ENCODE data around the gene CLIC4. TPM values are rescaled to one million over a fixed set of nuclear protein-coding genes. Genes with fewer than 3 reads are reported as not detected.

CLIC4 gene
- total RNA-seq, 1 donor from 2014 or later: 99.2 TPM

DNA sequence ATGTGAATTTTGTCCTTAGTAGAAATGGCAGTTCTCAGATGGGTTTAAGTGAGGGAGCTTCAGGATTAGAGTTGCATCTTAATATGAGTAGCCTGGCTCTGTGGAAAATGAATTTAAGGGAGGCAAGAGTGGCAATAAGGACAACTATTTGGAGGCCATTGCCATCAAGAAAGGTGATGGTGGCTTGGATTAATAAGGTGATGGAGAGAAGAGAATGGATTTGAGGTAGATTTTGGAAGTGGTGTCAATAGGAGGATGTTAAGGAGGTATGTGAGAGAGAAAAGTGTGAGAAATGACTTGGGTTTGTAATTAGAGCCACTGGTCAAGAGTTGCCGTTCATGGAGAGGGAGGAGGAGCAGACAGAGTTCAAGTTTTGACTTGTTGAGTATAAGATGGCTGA is 16.3 kb downstream of the CLIC4 start:
- Histone ChIP-seq H3K9ac (ENCODE audit: low read depth in 1 of 3, low read length in 3 of 3) (no peak overlapping the region), H3K27ac (ENCODE audit: low read depth, low read length) (no peak overlapping the region), H3K27me3 (ENCODE audit: control insufficient read depth in 3 of 3, insufficient read depth in 3 of 3, low read length in 3 of 3) (no peaks in the 10 kb centered on the region), H3K36me3 (ENCODE audit: control insufficient read depth in 3 of 3, insufficient read depth in 3 of 3, low read length in 3 of 3) (no peaks in the 10 kb centered on the region), H3K4me1 (ENCODE audit: control insufficient read depth in 3 of 3, insufficient read depth in 3 of 3, low read length in 3 of 3) (peaks cover 0 to 2% (median 0%) of the 10 kb centered on the region in 3 donors), H3K9me3 (ENCODE audit: control insufficient read depth in 3 of 3, low read length in 3 of 3) (no peaks in the 10 kb centered on the region), H3K4me3 (ENCODE audit: low read length in 3 of 3) (no peak overlapping the region)

DNA sequence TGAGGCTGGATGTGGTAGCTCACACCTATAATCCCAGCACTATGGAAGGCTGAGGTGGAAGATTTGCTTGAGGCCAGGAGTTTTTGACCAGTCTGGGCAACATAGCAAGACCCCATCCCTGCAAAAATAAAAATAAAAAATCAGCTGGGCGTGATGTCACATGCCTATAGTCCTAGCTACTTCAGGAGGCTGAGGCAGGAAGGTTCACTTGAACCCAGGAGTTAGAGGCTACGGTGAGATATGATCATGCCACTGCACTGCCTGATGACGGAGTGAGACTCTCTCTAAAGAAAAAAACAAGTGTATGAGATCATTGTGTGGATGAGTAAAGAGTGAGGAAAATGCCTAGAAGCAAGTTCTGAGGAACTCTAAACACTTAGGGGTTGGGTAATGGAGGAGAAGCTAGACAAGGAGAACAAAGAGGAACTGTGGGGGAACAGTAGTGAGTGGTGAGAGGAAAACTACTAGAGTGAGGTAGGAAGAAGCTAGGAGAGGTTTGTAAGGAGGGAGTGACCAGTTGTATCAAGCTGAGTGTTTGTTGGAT is 17.0 kb downstream of the CLIC4 start:
- H3K9me3 ChIP-seq (ENCODE audit: control insufficient read depth in 3 of 3, low read length in 3 of 3): no peaks in the 10 kb centered on the region
- peak overlapping the region; percentile 18 for H3K27ac ChIP-seq (ENCODE audit: low read depth, low read length)
- no peak overlapping the region for H3K9ac ChIP-seq (ENCODE audit: low read depth in 1 of 3, low read length in 3 of 3)
- H3K4me3 ChIP-seq (ENCODE audit: low read length in 3 of 3): no peak overlapping the region
- H3K27me3 ChIP-seq (ENCODE audit: control insufficient read depth in 3 of 3, insufficient read depth in 3 of 3, low read length in 3 of 3): no peaks in the 10 kb centered on the region
- H3K4me1 ChIP-seq (ENCODE audit: control insufficient read depth in 3 of 3, insufficient read depth in 3 of 3, low read length in 3 of 3): peaks cover 0 to 2% (median 0%) of the 10 kb centered on the region in 3 donors
- no peaks in the 10 kb centered on the region for H3K36me3 ChIP-seq (ENCODE audit: control insufficient read depth in 3 of 3, insufficient read depth in 3 of 3, low read length in 3 of 3)

DNA sequence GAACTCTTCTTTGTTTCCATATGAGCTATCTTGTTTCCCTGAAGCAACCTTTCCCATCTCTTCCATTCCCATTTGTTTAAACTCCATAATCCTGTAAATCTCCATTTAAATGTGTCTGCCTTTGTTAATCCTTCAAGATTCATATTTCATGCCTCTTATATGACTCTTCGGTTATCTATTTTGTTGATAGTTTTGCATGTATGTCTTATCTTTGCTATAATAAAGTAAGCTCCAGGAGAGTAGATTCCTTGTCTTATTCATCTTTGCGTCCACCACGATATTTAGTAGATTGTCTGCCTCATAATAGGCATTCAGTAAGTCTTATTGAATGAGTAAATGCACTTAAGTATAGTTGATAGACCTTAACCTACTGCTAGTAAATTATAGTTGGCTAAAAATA is 18.4 kb downstream of the CLIC4 start:
- Histone ChIP-seq H3K36me3 (ENCODE audit: control insufficient read depth in 3 of 3, insufficient read depth in 3 of 3, low read length in 3 of 3) (no peaks in the 10 kb centered on the region), H3K4me3 (ENCODE audit: low read length in 3 of 3) (no peak overlapping the region), H3K27ac (ENCODE audit: low read depth, low read length) (no peak overlapping the region), H3K4me1 (ENCODE audit: control insufficient read depth in 3 of 3, insufficient read depth in 3 of 3, low read length in 3 of 3) (peaks cover 0 to 2% (median 0%) of the 10 kb centered on the region in 3 donors), H3K9me3 (ENCODE audit: control insufficient read depth in 3 of 3, low read length in 3 of 3) (no peaks in the 10 kb centered on the region), H3K9ac (ENCODE audit: low read depth in 1 of 3, low read length in 3 of 3) (no peak overlapping the region), H3K27me3 (ENCODE audit: control insufficient read depth in 3 of 3, insufficient read depth in 3 of 3, low read length in 3 of 3) (no peaks in the 10 kb centered on the region)

DNA sequence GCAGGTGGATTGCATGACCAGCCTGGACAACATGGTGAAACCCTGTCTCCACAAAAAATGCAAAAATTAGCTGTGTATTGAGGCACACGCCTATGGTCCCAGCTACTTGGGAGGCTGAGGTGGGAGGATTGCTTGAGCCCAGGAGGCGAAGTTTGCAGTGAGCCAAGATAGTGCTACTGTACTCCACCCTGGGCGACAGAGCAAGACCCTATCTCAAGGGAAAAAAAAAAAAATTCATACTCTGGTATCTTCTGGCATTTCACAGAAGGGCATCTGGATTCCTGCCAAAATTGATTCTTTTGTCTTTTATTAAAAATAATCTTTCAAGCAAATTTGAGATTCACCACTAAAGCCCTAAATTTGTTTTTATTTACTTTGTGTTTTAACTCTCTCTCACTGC is 19.2 kb downstream of the CLIC4 start:
- H3K9ac ChIP-seq (ENCODE audit: low read depth in 1 of 3, low read length in 3 of 3): no peak overlapping the region

DNA sequence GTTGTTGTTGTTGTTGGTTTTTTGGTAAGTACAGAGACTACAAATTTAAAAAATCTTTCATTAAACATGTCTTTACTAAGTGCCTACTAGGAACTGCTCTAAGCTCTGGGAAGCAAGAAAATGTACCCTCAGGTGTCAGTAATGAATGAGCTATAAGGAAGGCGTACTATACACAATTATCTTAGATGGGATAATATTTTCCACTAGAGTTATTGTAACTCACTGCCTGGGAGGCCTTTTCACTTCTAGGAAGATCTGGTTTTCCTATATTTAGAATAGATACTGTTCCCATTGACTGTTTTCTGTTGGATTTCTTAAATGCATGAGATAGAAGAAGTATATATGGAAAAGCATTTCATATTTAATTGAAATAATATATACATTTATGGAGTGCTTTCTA is 19.6 kb downstream of the CLIC4 start:
- Histone ChIP-seq H3K4me3 (ENCODE audit: low read length in 3 of 3) (no peak overlapping the region), H3K27me3 (ENCODE audit: control insufficient read depth in 3 of 3, insufficient read depth in 3 of 3, low read length in 3 of 3) (no peaks in the 10 kb centered on the region), H3K36me3 (ENCODE audit: control insufficient read depth in 3 of 3, insufficient read depth in 3 of 3, low read length in 3 of 3) (no peaks in the 10 kb centered on the region), H3K9me3 (ENCODE audit: control insufficient read depth in 3 of 3, low read length in 3 of 3) (no peaks in the 10 kb centered on the region), H3K27ac (ENCODE audit: low read depth, low read length) (no peak overlapping the region), H3K9ac (ENCODE audit: low read depth in 1 of 3, low read length in 3 of 3) (no peak overlapping the region), H3K4me1 (ENCODE audit: control insufficient read depth in 3 of 3, insufficient read depth in 3 of 3, low read length in 3 of 3) (peaks cover 0 to 10% (median 2%) of the 10 kb centered on the region in 3 donors)

More for the DNA sequence above, 19.2 kb downstream of the CLIC4 start:
- Histone ChIP-seq H3K4me1 (ENCODE audit: control insufficient read depth in 3 of 3, insufficient read depth in 3 of 3, low read length in 3 of 3) (peaks cover 0 to 6% (median 2%) of the 10 kb centered on the region in 3 donors), H3K9me3 (ENCODE audit: control insufficient read depth in 3 of 3, low read length in 3 of 3) (no peaks in the 10 kb centered on the region), H3K4me3 (ENCODE audit: low read length in 3 of 3) (no peak overlapping the region), H3K27me3 (ENCODE audit: control insufficient read depth in 3 of 3, insufficient read depth in 3 of 3, low read length in 3 of 3) (no peaks in the 10 kb centered on the region), H3K27ac (ENCODE audit: low read depth, low read length) (no peak overlapping the region), H3K36me3 (ENCODE audit: control insufficient read depth in 3 of 3, insufficient read depth in 3 of 3, low read length in 3 of 3) (no peaks in the 10 kb centered on the region)

DNA sequence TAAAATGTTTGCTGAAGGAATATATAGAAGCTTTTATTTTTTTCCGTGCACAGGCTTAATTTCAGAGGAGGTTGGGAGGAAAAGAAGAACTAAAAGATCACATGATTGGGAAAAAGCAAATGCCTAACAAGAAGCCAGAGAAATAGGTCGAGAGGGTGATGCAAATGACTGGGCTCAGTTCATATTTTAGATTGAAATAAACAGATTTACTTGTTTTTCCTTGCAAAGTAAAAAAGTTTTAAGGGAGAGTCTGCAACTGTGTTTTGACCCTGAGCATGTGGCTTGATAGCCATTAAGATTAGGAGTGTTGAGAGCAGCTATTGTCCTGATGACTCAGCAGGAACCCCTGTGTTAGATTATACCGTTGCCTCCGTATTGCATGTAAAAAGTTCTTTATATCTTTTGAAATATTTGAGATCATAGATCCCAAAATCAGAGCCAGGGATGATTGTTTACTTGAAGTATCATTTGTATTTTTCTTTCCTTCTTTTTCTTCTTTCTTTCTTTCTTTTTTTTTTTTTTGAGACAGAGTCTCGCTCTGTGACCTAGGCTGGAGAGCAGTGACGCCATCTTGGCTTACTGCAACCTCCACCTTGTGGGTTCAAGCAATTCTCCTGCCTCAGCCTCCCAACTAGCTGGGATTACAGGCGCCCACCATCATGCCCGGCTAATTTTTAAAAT is 20.2 kb downstream of the CLIC4 start:
- no peak overlapping the region for H3K27ac ChIP-seq (ENCODE audit: low read depth, low read length)
- no peak overlapping the region for H3K4me3 ChIP-seq (ENCODE audit: low read length in 3 of 3)
- no peak overlapping the region for H3K9ac ChIP-seq (ENCODE audit: low read depth in 1 of 3, low read length in 3 of 3)
- no peaks in the 10 kb centered on the region for H3K27me3 ChIP-seq (ENCODE audit: control insufficient read depth in 3 of 3, insufficient read depth in 3 of 3, low read length in 3 of 3)
- no peaks in the 10 kb centered on the region for H3K36me3 ChIP-seq (ENCODE audit: control insufficient read depth in 3 of 3, insufficient read depth in 3 of 3, low read length in 3 of 3)
- H3K4me1 ChIP-seq (ENCODE audit: control insufficient read depth in 3 of 3, insufficient read depth in 3 of 3, low read length in 3 of 3): peaks cover 0 to 14% (median 2%) of the 10 kb centered on the region in 3 donors
- H3K9me3 ChIP-seq (ENCODE audit: control insufficient read depth in 3 of 3, low read length in 3 of 3): no peaks in the 10 kb centered on the region

DNA sequence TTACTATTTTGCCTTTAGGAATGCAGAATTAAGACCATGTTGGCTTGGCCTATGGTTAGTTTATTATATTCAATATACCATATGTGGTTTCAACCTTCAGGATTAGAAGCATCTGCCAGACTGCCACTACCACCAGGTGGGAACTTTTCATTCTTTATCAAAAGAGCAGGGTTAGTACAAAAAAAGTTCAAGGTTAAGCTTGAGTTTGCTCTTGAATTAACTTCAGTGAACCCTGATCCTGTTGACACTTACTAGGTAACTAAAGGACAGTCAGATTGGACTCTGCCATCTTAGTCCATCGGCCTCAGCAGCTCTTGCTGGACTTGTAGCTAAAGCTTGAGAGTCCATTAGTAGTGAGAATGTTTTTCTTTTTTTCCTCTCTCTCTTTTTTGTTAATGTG is 22.1 kb downstream of the CLIC4 start:
- Histone ChIP-seq H3K36me3 (ENCODE audit: control insufficient read depth in 3 of 3, insufficient read depth in 3 of 3, low read length in 3 of 3) (no peaks in the 10 kb centered on the region), H3K27ac (ENCODE audit: low read depth, low read length) (no peak overlapping the region), H3K9me3 (ENCODE audit: control insufficient read depth in 3 of 3, low read length in 3 of 3) (no peaks in the 10 kb centered on the region), H3K9ac (ENCODE audit: low read depth in 1 of 3, low read length in 3 of 3) (no peak overlapping the region), H3K4me3 (ENCODE audit: low read length in 3 of 3) (no peak overlapping the region), H3K4me1 (ENCODE audit: control insufficient read depth in 3 of 3, insufficient read depth in 3 of 3, low read length in 3 of 3) (peaks cover 0 to 14% (median 5%) of the 10 kb centered on the region in 3 donors), H3K27me3 (ENCODE audit: control insufficient read depth in 3 of 3, insufficient read depth in 3 of 3, low read length in 3 of 3) (no peaks in the 10 kb centered on the region)

DNA sequence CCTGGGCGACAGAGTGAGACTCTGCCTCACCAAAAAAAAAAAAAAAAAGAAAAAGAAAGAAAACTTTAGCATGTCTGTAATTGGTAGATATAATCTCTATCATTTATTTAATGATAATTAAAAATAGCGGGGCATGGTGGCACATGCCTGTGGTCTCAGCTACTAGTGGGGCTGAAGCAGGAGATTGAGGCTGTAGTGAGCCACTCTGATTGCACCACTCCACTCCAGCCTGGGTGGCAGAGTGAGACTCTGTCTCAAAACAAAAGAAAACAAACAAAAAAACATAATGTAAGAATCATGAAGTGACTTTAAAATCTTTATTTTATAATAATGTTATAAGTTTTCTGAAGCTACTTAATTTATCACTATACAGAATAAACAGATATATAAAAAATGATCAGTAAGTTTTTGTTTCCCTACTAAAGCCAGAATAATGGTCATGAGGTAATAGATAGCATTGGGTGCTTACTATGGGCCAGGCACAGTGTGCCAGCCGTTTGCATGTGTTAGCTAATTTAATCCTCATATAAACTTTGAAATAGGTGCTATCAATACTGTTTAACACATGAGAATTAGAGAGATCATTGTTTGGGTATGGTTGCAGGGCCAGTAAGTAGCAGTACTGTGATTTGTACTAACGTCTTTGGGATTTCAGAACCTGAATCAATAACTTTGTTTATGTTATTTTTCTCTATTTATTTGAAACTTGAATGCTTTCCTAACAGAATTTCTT is 23.8 kb downstream of the CLIC4 start:
- Histone ChIP-seq H3K9me3 (ENCODE audit: control insufficient read depth in 3 of 3, low read length in 3 of 3) (no peaks in the 10 kb centered on the region), H3K4me3 (ENCODE audit: low read length in 3 of 3) (no peak overlapping the region), H3K27me3 (ENCODE audit: control insufficient read depth in 3 of 3, insufficient read depth in 3 of 3, low read length in 3 of 3) (no peaks in the 10 kb centered on the region), H3K4me1 (ENCODE audit: control insufficient read depth in 3 of 3, insufficient read depth in 3 of 3, low read length in 3 of 3) (peaks cover 0 to 14% (median 5%) of the 10 kb centered on the region in 3 donors), H3K27ac (ENCODE audit: low read depth, low read length) (peak overlapping the region; percentile 57), H3K36me3 (ENCODE audit: control insufficient read depth in 3 of 3, insufficient read depth in 3 of 3, low read length in 3 of 3) (no peaks in the 10 kb centered on the region), H3K9ac (ENCODE audit: low read depth in 1 of 3, low read length in 3 of 3) (no peak overlapping the region)

DNA sequence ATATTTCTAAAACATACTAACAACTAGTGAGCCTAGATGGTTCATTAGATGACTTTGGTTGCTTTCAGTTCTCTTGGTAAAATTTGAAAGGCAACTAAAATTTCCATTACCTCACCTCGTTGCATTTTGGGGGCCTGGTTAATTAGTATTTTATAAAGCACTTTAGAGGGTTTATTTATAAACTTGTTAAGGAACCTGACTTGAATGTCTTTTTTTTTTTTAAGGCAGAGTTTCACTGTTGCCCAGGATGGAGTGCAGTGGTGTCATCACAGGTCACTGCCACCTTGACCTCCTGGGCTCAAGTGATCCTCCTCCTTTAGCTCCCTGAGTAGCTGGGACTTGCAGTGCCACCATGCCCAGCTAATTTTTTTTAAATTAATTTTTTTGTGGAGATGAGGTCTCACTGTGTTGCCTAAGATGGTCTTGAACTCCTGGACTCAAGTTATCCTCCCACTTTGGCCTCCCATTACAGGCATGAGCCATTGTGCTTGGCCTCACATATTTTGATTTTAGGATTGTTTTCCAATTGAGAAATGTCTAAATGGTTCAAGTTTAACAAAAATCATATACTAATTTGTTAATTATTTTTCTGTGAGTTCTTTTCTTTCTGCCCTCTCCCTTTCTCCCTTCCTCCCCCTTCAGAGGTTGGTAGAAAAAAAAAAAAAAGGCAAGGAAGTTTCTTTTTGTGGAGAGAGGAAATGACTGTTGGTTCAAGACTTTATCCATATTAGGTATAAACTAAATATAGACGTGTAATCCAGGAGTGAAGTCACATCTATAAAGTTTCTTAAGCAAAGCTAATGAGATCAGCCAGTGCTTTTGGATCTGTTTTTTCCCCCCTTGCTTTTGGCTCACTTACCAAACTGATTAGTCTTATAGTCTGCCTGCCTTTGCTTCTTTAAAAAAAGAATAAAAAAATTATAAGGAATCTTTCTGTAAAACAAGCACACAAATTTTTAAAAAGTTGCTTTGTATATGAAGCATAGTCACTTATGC is 24.7 kb downstream of the CLIC4 start:
- H3K9ac ChIP-seq (ENCODE audit: low read depth in 1 of 3, low read length in 3 of 3): peak overlapping the region in 1 of 3 donors; percentile 23
- no peaks in the 10 kb centered on the region for H3K27me3 ChIP-seq (ENCODE audit: control insufficient read depth in 3 of 3, insufficient read depth in 3 of 3, low read length in 3 of 3)
- peak overlapping the region; percentile 81 for H3K27ac ChIP-seq (ENCODE audit: low read depth, low read length)
- no peaks in the 10 kb centered on the region for H3K9me3 ChIP-seq (ENCODE audit: control insufficient read depth in 3 of 3, low read length in 3 of 3)
- H3K4me3 ChIP-seq (ENCODE audit: low read length in 3 of 3): no peak overlapping the region
- peaks cover 0 to 14% (median 5%) of the 10 kb centered on the region in 3 donors for H3K4me1 ChIP-seq (ENCODE audit: control insufficient read depth in 3 of 3, insufficient read depth in 3 of 3, low read length in 3 of 3)
- H3K36me3 ChIP-seq (ENCODE audit: control insufficient read depth in 3 of 3, insufficient read depth in 3 of 3, low read length in 3 of 3): no peaks in the 10 kb centered on the region
